Motor neuron (in vitro differentiated cells): ENCODE measurements around the gene BCDIN3D. TPM values are rescaled to one million over a fixed set of nuclear protein-coding genes. Genes with fewer than 3 reads are reported as not detected.

ENCODE experiments used
- ATAC-seq, 8 experiments: fragments of 200-7000 bp; cut with Tn5 transposase; replicated peaks in 6 of 8; 2 replicates each; pipeline ENCODE4 v1.8.0; 2021; ENCODE audit warnings: mild to moderate bottlenecking in 8 of 8, moderate library complexity in 8 of 8
- H3K27ac ChIP-seq, 2 donors: fragments of 250-450 bp; sonication (Bioruptor Pico); 2 replicates each; pipeline ENCODE4 v1.9.0; 2021; ENCODE audit warnings: antibody characterized with exemption in 2 of 2, mild to moderate bottlenecking in 2 of 2, moderate library complexity in 1 of 2
- H3K4me1 ChIP-seq, 2 donors: fragments of 250-450 bp; sonication (Bioruptor Pico); replicated peaks in 1 of 2; 2 replicates each; pipeline ENCODE4 v1.6.1; 2021; ENCODE audit warnings: antibody characterized with exemption in 2 of 2, mild to moderate bottlenecking in 2 of 2, moderate library complexity in 1 of 2
- H3K4me3 ChIP-seq, 5 donors: fragments of 250-450 bp; sonication (Bioruptor Pico); 2 replicates each; pipeline ENCODE4 v1.9.0; 2021; ENCODE audit warnings: antibody characterized with exemption in 5 of 5, mild to moderate bottlenecking in 5 of 5, moderate library complexity in 4 of 5
- WGBS, 10 experiments: fragments of 450-650 bp; shearing (Covaris generic); methylation state at CpG; one replicate each; pipeline ENCODE4 v1.0.0; 2022; 5-methylcytosine and 5-hydroxymethylcytosine counted together
- in situ Hi-C, 9 experiments: fragments of 400-800 bp; cut with MboI; loops; one replicate each; pipeline ENCODE4 v1.15.0; 2021; ENCODE audit warnings: low sequenced_read_pairs in 9 of 9, low pct_unique_long_range_greater_than_20kb in 2 of 9; ENCODE audit not compliant: unreplicated experiment in 9 of 9
- total RNA-seq, 8 experiments: library from RNA; unstranded; fragments of 300-600 nt; gene quantifications; 2 replicates each; pipeline versions ENCODE4 v1.2.3 to v1.2.4, GENCODE V29; 2022

The BCDIN3D gene
- total RNA-seq, 8 experiments from 2014 or later, result 4.3 to 10.4 (median 8.1) TPM

- Histone ChIP-seq H3K4me3 (no peak overlapping the region), H3K27ac (no peak overlapping the region), H3K4me1 (no peaks in the 10 kb centered on the region)
- in situ Hi-C loops, result no loop called here
- ATAC-seq, result peak in 2 of 8 experiments; percentile 7 to 18
- WGBS, 10 experiments, result 80 to 95% (median 87%) methylated on average over 2 to 11 of the region's 32 CpGs; no CpG with 5 or more reads in 7 of the 10 experiments
These were observed 47.9 kb downstream of the BCDIN3D start for GRCh38 chr12:49794811-49795653.

- H3K4me1 ChIP-seq, result no peaks in the 10 kb centered on the region
- H3K27ac ChIP-seq, result no peak overlapping the region
- 92% methylated on average over 4 of the region's 5 CpGs; no CpG with 5 or more reads in 9 of the 10 experiments for WGBS, 10 experiments
- no peak for ATAC-seq
- in situ Hi-C loops, result no loop called here
- H3K4me3 ChIP-seq, result no peak overlapping the region
These were observed 48.9 kb downstream of the BCDIN3D start for GRCh38 chr12:49794021-49794420.

- Histone ChIP-seq H3K27ac (no peak overlapping the region), H3K4me1 (no peaks in the 10 kb centered on the region), H3K4me3 (no peak overlapping the region)
- peak in 1 of 8 experiments; percentile 7 for ATAC-seq
- in situ Hi-C loops, result no loop called here
- WGBS, 10 experiments, result 17 to 100% (median 97%) methylated on average over 1 to 6 of the region's 9 CpGs; no CpG with 5 or more reads in 7 of the 10 experiments
These were observed 49.3 kb downstream of the BCDIN3D start for GRCh38 chr12:49793620-49794019.

- ATAC-seq, result peak in 3 of 8 experiments; percentile 8 to 15 (median 14)
- no peak overlapping the region for H3K4me3 ChIP-seq
- no CpG with 5 or more reads among the region's 11 CpGs for WGBS, 10 experiments
- in situ Hi-C loops, result no loop called here
- no peak overlapping the region for H3K27ac ChIP-seq
- H3K4me1 ChIP-seq, result no peaks in the 10 kb centered on the region
These were observed 49.8 kb downstream of the BCDIN3D start for GRCh38 chr12:49792976-49793580.

- WGBS, 10 experiments, result 100% methylated on average over 3 of the region's 20 CpGs; no CpG with 5 or more reads in 9 of the 10 experiments
- in situ Hi-C loops, result no loop called here
- Histone ChIP-seq H3K4me3 (no peak overlapping the region), H3K27ac (no peak overlapping the region), H3K4me1 (no peaks in the 10 kb centered on the region)
- peak in 3 of 8 experiments; percentile 2 to 5 (median 3) for ATAC-seq
These were observed 50.5 kb downstream of the BCDIN3D start for GRCh38 chr12:49792181-49792970.

- Histone ChIP-seq H3K27ac (no peak overlapping the region), H3K4me3 (no peak overlapping the region), H3K4me1 (no peaks in the 10 kb centered on the region)
- WGBS, 10 experiments, result no CpG with 5 or more reads among the region's 23 CpGs
- ATAC-seq, result peak in 2 of 8 experiments; percentile 14 to 18
- in situ Hi-C loops, result no loop called here
These were observed 51.2 kb downstream of the BCDIN3D start for GRCh38 chr12:49791700-49792099.

- in situ Hi-C loops, result no loop called here
- 33 to 81% (median 67%) methylated on average over 1 to 6 of the region's 22 CpGs; no CpG with 5 or more reads in 1 of the 10 experiments for WGBS, 10 experiments
- no peak overlapping the region for H3K4me3 ChIP-seq
- no peak for ATAC-seq
- H3K27ac ChIP-seq, result no peak overlapping the region
- H3K4me1 ChIP-seq, result no peaks in the 10 kb centered on the region
These were observed 52.0 kb downstream of the BCDIN3D start for GRCh38 chr12:49790741-49791555.

GRCh38 chr12:49789992-49790391 lies 52.9 kb downstream of the BCDIN3D start:
- Histone ChIP-seq H3K27ac (no peak overlapping the region), H3K4me1 (no peaks in the 10 kb centered on the region), H3K4me3 (no peak overlapping the region)
- 70 to 92% (median 89%) methylated on average over 1 to 3 of the region's 3 CpGs; no CpG with 5 or more reads in 6 of the 10 experiments for WGBS, 10 experiments
- in situ Hi-C loops, result no loop called here
- peak in 1 of 8 experiments; percentile 22 for ATAC-seq

- in situ Hi-C loops, result no loop called here
- no peak overlapping the region for H3K4me3 ChIP-seq
- H3K27ac ChIP-seq, result no peak overlapping the region
- WGBS, 10 experiments, result 93 to 100% (median 100%) methylated on average over 1 to 2 of the region's 2 CpGs; no CpG with 5 or more reads in 1 of the 10 experiments
- ATAC-seq, result no peak
- no peaks in the 10 kb centered on the region for H3K4me1 ChIP-seq
These were observed 55.2 kb downstream of the BCDIN3D start for GRCh38 chr12:49787672-49788071.

Other genes with a start within 250 kb of the BCDIN3D start
- 1 to 10 TPM in 4 of 8 experiments, under 1 TPM in 4; 0.65 to 5.3 (median 1.1) TPM for gene FAM186B, start 237.5 kb downstream of the BCDIN3D start, total RNA-seq
- gene PRPF40B, start 219.5 kb downstream of the BCDIN3D start, total RNA-seq, result 10 to 100 TPM in 6 of 8 experiments, 1 to 10 TPM in 2; 8.0 to 27.5 (median 20.1) TPM
- gene FMNL3, start 135.7 kb downstream of the BCDIN3D start, total RNA-seq, result 1 to 10 TPM; 3.1 to 9.0 (median 5.1) TPM
- 100 to 1,000 TPM; 205 to 533 (median 229) TPM for gene TMBIM6, start 101.5 kb downstream of the BCDIN3D start, total RNA-seq
- gene NCKAP5L, start 14.7 kb downstream of the BCDIN3D start, total RNA-seq, result 10 to 100 TPM; 15.1 to 51.6 (median 22.3) TPM
- gene FAIM2, start 60.8 kb upstream of the BCDIN3D start, total RNA-seq, result 10 to 100 TPM in 4 of 8 experiments, 1 to 10 TPM in 2, under 1 TPM in 1, not detected in 1; 0.51 to 17.5 (median 15.6) TPM
- under 1 TPM in 5 of 8 experiments, not detected in 3; 0.09 to 0.81 (median 0.14) TPM for gene AQP2, start 107.6 kb upstream of the BCDIN3D start, total RNA-seq
- 1 to 10 TPM in 1 of 8 experiments, under 1 TPM in 5, not detected in 2; 0.25 to 1.5 (median 0.35) TPM for gene AQP5, start 118.8 kb upstream of the BCDIN3D start, total RNA-seq
- gene AQP6, start 129.8 kb upstream of the BCDIN3D start, total RNA-seq, result 1 to 10 TPM in 1 of 8 experiments, under 1 TPM in 7; 0.08 to 1.2 (median 0.31) TPM
- 10 to 100 TPM in 6 of 8 experiments, 1 to 10 TPM in 2; 7.1 to 74.8 (median 17.6) TPM for gene RACGAP1, start 182.4 kb upstream of the BCDIN3D start, total RNA-seq
- gene ASIC1, start 214.5 kb upstream of the BCDIN3D start, total RNA-seq, result 10 to 100 TPM in 3 of 8 experiments, 1 to 10 TPM in 5; 1.3 to 14.5 (median 7.6) TPM
- 100 to 1,000 TPM in 1 of 8 experiments, 10 to 100 TPM in 7; 18.1 to 117 (median 65.4) TPM for gene SMARCD1, start 242.2 kb upstream of the BCDIN3D start, total RNA-seq